ENCODE measurements around the gene CDIPT.
A peak's percentile ranks its signal among the peaks of the same experiment; 100 is the strongest.
"Not testable (repeated sequence)": the region's sequence is repeated elsewhere in the genome, so short reads cannot be mapped to it uniquely, and the experiment has no call there.

The CDIPT gene

GRCh38 chr16:29858974-29859373 is 4.1 kb downstream of the CDIPT start:
- no peak for DNase-seq (ENCODE audit: low read depth in 2 of 2)

GRCh38 chr16:29858149-29858849 is 4.7 kb downstream of the CDIPT start:
- no peak for DNase-seq (ENCODE audit: low read depth in 2 of 2)

GRCh38 chr16:29857133-29857760 is 5.8 kb downstream of the CDIPT start:
- no peak for DNase-seq (ENCODE audit: low read depth in 2 of 2)

GRCh38 chr16:29854520-29855100 is 8.4 kb downstream of the CDIPT start:
- no peak for DNase-seq (ENCODE audit: low read depth in 2 of 2)

- DNase-seq (ENCODE audit: low read depth in 2 of 2), result no peak
These were observed 10.4 kb downstream of the CDIPT start for GRCh38 chr16:29852654-29853053.

- DNase-seq (ENCODE audit: low read depth in 2 of 2), result no peak
These were observed 12.0 kb downstream of the CDIPT start for GRCh38 chr16:29850998-29851397.

GRCh38 chr16:29849505-29849904 is 13.5 kb downstream of the CDIPT start:
- DNase-seq (ENCODE audit: low read depth in 2 of 2), result no peak

GRCh38 chr16:29848420-29849297 is 14.4 kb downstream of the CDIPT start:
- peak; percentile 64 to 77 for DNase-seq (ENCODE audit: low read depth in 2 of 2)

GRCh38 chr16:29845656-29846055 is 17.4 kb downstream of the CDIPT start:
- no peak for DNase-seq (ENCODE audit: low read depth in 2 of 2)

- DNase-seq (ENCODE audit: low read depth in 2 of 2), result no peak
These were observed 18.3 kb downstream of the CDIPT start for GRCh38 chr16:29844575-29845331.

GRCh38 chr16:29843931-29844330 is 19.1 kb downstream of the CDIPT start:
- no peak for DNase-seq (ENCODE audit: low read depth in 2 of 2)

GRCh38 chr16:29842732-29843346 is 20.2 kb downstream of the CDIPT start:
- DNase-seq (ENCODE audit: low read depth in 2 of 2), result no peak

GRCh38 chr16:29841631-29842030 is 21.4 kb downstream of the CDIPT start:
- DNase-seq (ENCODE audit: low read depth in 2 of 2), result no peak

GRCh38 chr16:29840240-29840639 is 22.8 kb downstream of the CDIPT start:
- DNase-seq (ENCODE audit: low read depth in 2 of 2), result no peak

GRCh38 chr16:29839822-29840221 is 23.2 kb downstream of the CDIPT start:
- no peak for DNase-seq (ENCODE audit: low read depth in 2 of 2)

GRCh38 chr16:29837841-29838240 is 25.2 kb downstream of the CDIPT start:
- DNase-seq (ENCODE audit: low read depth in 2 of 2), result no peak

GRCh38 chr16:29836623-29837022 is 26.4 kb downstream of the CDIPT start:
- no peak for DNase-seq (ENCODE audit: low read depth in 2 of 2)

GRCh38 chr16:29835926-29836325 is 27.1 kb downstream of the CDIPT start:
- no peak for DNase-seq (ENCODE audit: low read depth in 2 of 2)

- no peak for DNase-seq (ENCODE audit: low read depth in 2 of 2)
These were observed 28.9 kb downstream of the CDIPT start for GRCh38 chr16:29834079-29834478.

GRCh38 chr16:29833219-29833618 is 29.8 kb downstream of the CDIPT start:
- DNase-seq (ENCODE audit: low read depth in 2 of 2), result not testable (repeated sequence)

- no peak for DNase-seq (ENCODE audit: low read depth in 2 of 2)
These were observed 31.5 kb downstream of the CDIPT start for GRCh38 chr16:29831490-29831889.

Data from stimulated activated CD4-positive, alpha-beta T cell treated with anti-CD3 and anti-CD28 coated beads, Interleukin-1b, Interleukin-23, amount 100 ng/mL, for 1 hour (primary cell).